ENCODE measurements around the gene ATAD3C. TPM values are rescaled to one million over a fixed set of nuclear protein-coding genes. Genes with fewer than 3 reads are reported as not detected.
A peak's percentile ranks its signal among the peaks of the same experiment; 100 is the strongest.

The ATAD3C gene
- 0.23 and 0.41 TPM in 2 replicates for total RNA-seq
- long read RNA-seq: 0 reads

GRCh38 chr1:1449099-1449739 is at the start of gene ATAD3C:
Gene ATAD3C (plus strand): TSS chr1:1449689. CDS start chr1:1450684, 995 bp downstream.
- H3K9me3 Mint-ChIP-seq: no peaks in the 10 kb centered on the region
- H3K4me3 Mint-ChIP-seq: no peak within 1 kb of the TSS
- no peaks in the 10 kb centered on the region for H3K36me3 Mint-ChIP-seq (ENCODE audit: low read depth)
- peaks cover 7% of the 10 kb centered on the region for H3K27me3 Mint-ChIP-seq (ENCODE audit: low read depth)
- no peak for TF ChIP-seq CTCF (conservative IDR thresholded peaks at IDR 0.05)
- H3K27ac Mint-ChIP-seq (ENCODE audit: unreplicated experiment): no peak within 1 kb of the TSS
- no peaks in the 10 kb centered on the region for H3K4me1 Mint-ChIP-seq
- no peak for DNase-seq (ENCODE audit: low read depth, low spot score)

- DNase-seq (ENCODE audit: low read depth, low spot score): peak; percentile 14
- Mint-ChIP-seq H3K9me3 (no peaks in the 10 kb centered on the region), H3K36me3 (ENCODE audit: low read depth) (peaks cover 24% of the 10 kb centered on the region), H3K27me3 (ENCODE audit: low read depth) (peaks cover 3% of the 10 kb centered on the region), H3K27ac (ENCODE audit: unreplicated experiment) (peak overlapping the region; percentile 27), H3K4me3 (peak overlapping the region; percentile 94), H3K4me1 (peaks cover 33% of the 10 kb centered on the region)
- TF ChIP-seq CTCF (conservative IDR thresholded peaks at IDR 0.05): no peak
Measured at GRCh38 chr1:1399872-1400575, 49.5 kb upstream of the ATAD3C start.

GRCh38 chr1:1400576-1401456 is 48.7 kb upstream of the ATAD3C start:
- Mint-ChIP-seq H3K27me3 (ENCODE audit: low read depth) (peaks cover 3% of the 10 kb centered on the region), H3K4me1 (peaks cover 33% of the 10 kb centered on the region), H3K27ac (ENCODE audit: unreplicated experiment) (peak overlapping the region; percentile 45), H3K9me3 (no peaks in the 10 kb centered on the region), H3K36me3 (ENCODE audit: low read depth) (peaks cover 19% of the 10 kb centered on the region), H3K4me3 (peak overlapping the region; percentile 94)
- no peak for TF ChIP-seq CTCF (conservative IDR thresholded peaks at IDR 0.05)
- DNase-seq (ENCODE audit: low read depth, low spot score): no peak

- no peak for TF ChIP-seq CTCF (conservative IDR thresholded peaks at IDR 0.05)
- H3K4me1 Mint-ChIP-seq: peaks cover 38% of the 10 kb centered on the region
- H3K9me3 Mint-ChIP-seq: no peaks in the 10 kb centered on the region
- no peak for DNase-seq (ENCODE audit: low read depth, low spot score)
- peaks cover 3% of the 10 kb centered on the region for H3K27me3 Mint-ChIP-seq (ENCODE audit: low read depth)
- H3K36me3 Mint-ChIP-seq (ENCODE audit: low read depth): peaks cover 19% of the 10 kb centered on the region
- H3K27ac Mint-ChIP-seq (ENCODE audit: unreplicated experiment): no peak overlapping the region
- H3K4me3 Mint-ChIP-seq: peak overlapping the region; percentile 94
Measured at GRCh38 chr1:1401457-1402010, 48.0 kb upstream of the ATAD3C start.

All from neural crest cell (in vitro differentiated cells).